Lung (tissue), 12 donors: ENCODE measurements around the gene GAS6. TPM values are rescaled to one million over a fixed set of nuclear protein-coding genes. Genes with fewer than 3 reads are reported as not detected.

Experiments used
- ATAC-seq: fragments of 200-7000 bp; cut with Tn5 transposase; one replicate; pipeline ENCODE4 v1.9.1; 2020; ENCODE audit warnings: moderate number of reproducible peaks; ENCODE audit not compliant: insufficient read depth, low FRiP score
- DNase-seq, 3 donors: peaks; one replicate each; pipeline ENCODE4 v3.0.0-alpha.2; 2013 to 2017
- H3K27ac ChIP-seq, 2 donors: one replicate each; pipeline ENCODE4 v1.5.1; 2013; ENCODE audit warnings: mild to moderate bottlenecking in 2 of 2, moderate library complexity in 2 of 2, control low read depth in 1 of 2, inconsistent platforms in 1 of 2, low read depth in 1 of 2, low read length in 1 of 2
- H3K27me3 ChIP-seq, 3 donors: one replicate each; pipeline ENCODE4 v1.5.1; 2013; ENCODE audit warnings: low read length in 2 of 3; ENCODE audit not compliant: control insufficient read depth in 3 of 3, insufficient read depth in 3 of 3
- H3K36me3 ChIP-seq, 4 donors: one replicate each; pipeline ENCODE4 v1.5.1; 2013; ENCODE audit warnings: low read length in 4 of 4, mild to moderate bottlenecking in 1 of 4, moderate library complexity in 1 of 4; ENCODE audit not compliant: control insufficient read depth in 4 of 4, insufficient read depth in 4 of 4
- H3K4me1 ChIP-seq, 5 donors: one replicate each; pipeline ENCODE4 v1.5.1; 2013; ENCODE audit warnings: low read length in 5 of 5, mild to moderate bottlenecking in 2 of 5, moderate library complexity in 1 of 5; ENCODE audit not compliant: control insufficient read depth in 5 of 5, insufficient read depth in 5 of 5
- H3K4me3 ChIP-seq: one replicate; pipeline ENCODE4 v1.5.1; 2013; ENCODE audit warnings: mild to moderate bottlenecking, control low read depth, moderate library complexity
- H3K9ac ChIP-seq, 2 donors: one replicate each; pipeline ENCODE4 v1.5.1; 2013; ENCODE audit warnings: low read length in 2 of 2, control low read depth in 1 of 2; ENCODE audit not compliant: insufficient read depth in 1 of 2
- H3K9me3 ChIP-seq, 4 donors: one replicate each; pipeline ENCODE4 v1.5.1; 2013; ENCODE audit warnings: low read length in 3 of 4, mild to moderate bottlenecking in 1 of 4, moderate library complexity in 1 of 4; ENCODE audit not compliant: control insufficient read depth in 4 of 4, insufficient read depth in 3 of 4
- CTCF ChIP-seq: IDR thresholded peaks from 2 replicates; pipeline ENCODE4 v1.5.1; 2012; ENCODE audit warnings: mild to moderate bottlenecking; ENCODE audit errors: control extremely low read depth, extremely low read depth
- WGBS, 2 donors: extraction: QIAGEN DNeasy Blood & Tissue Kit; methylation state at CpG; one replicate each; pipeline ENCODE4 v1.1.7; 2013; 5-methylcytosine and 5-hydroxymethylcytosine counted together
- polyA plus RNA-seq, 2 donors: library from polyadenylated mRNA; stranded (reverse); fragments of 200-250 nt; gene quantifications; one replicate each; pipeline ENCODE4 v1.2.1, GENCODE V29; 2013
- total RNA-seq, 2 donors: library from RNA; depleted of rRNA in 1 of 2; stranded (reverse); fragments of >200 nt in 1 of 2; gene quantifications; one replicate each; pipeline ENCODE4 v1.2.1, GENCODE V29; 2014 to 2021
- donor health status: control.
- donor health status: control.
- donor health status: Bipolar disorder and iron deficiency.
- donor health status: healthy.
- donor health status: DM: yes; HTN: yes; CAD: no.

Gene GAS6
- total and polyA plus RNA-seq, 4 donors, result 61.8 to 107 (median 76.1) TPM

GRCh38 chr13:113804017-113804702 is 59.7 kb downstream of the GAS6 start:
- H3K9ac ChIP-seq, result no peak overlapping the region
- H3K27ac ChIP-seq, result no peak overlapping the region
- 91 to 92% methylated on average over 32 to 34 of the region's 34 CpGs for WGBS, 2 donors
- peaks cover 0 to 9% (median 0%) of the 10 kb centered on the region in 4 donors for H3K9me3 ChIP-seq
- H3K4me3 ChIP-seq, result no peak overlapping the region
- TF ChIP-seq CTCF, result no peak
- ATAC-seq (no peak), DNase-seq (no peak)
- H3K27me3 ChIP-seq, result no peaks in the 10 kb centered on the region
- H3K4me1 ChIP-seq, result peaks cover 0 to 5% (median 4%) of the 10 kb centered on the region in 5 donors
- peaks cover 0 to 1% (median 0%) of the 10 kb centered on the region in 4 donors for H3K36me3 ChIP-seq

GRCh38 chr13:113803409-113804016 is 60.4 kb downstream of the GAS6 start:
- DNase-seq, result no peak
- 78 to 88% methylated on average over 32 of the region's 32 CpGs for WGBS, 2 donors
- Histone ChIP-seq H3K4me3 (no peak overlapping the region), H3K4me1 (peaks cover 0 to 5% (median 4%) of the 10 kb centered on the region in 5 donors), H3K9me3 (peaks cover 0 to 5% (median 0%) of the 10 kb centered on the region in 4 donors), H3K27ac (no peak overlapping the region), H3K36me3 (peaks cover 0 to 2% (median 0%) of the 10 kb centered on the region in 4 donors), H3K27me3 (no peaks in the 10 kb centered on the region), H3K9ac (no peak overlapping the region)
- no peak for TF ChIP-seq CTCF
- no peak for ATAC-seq

GRCh38 chr13:113802761-113803160 is 61.1 kb downstream of the GAS6 start:
- WGBS, 2 donors, result 55 to 63% methylated on average over 25 of the region's 25 CpGs
- H3K9ac ChIP-seq, result no peak overlapping the region
- no peak overlapping the region for H3K4me3 ChIP-seq
- peaks cover 0 to 2% (median 0%) of the 10 kb centered on the region in 4 donors for H3K36me3 ChIP-seq
- no peak for ATAC-seq
- H3K4me1 ChIP-seq, result peaks cover 0 to 5% (median 4%) of the 10 kb centered on the region in 5 donors
- no peaks in the 10 kb centered on the region for H3K27me3 ChIP-seq
- TF ChIP-seq CTCF, result no peak
- H3K9me3 ChIP-seq, result no peaks in the 10 kb centered on the region
- DNase-seq, result peak in 1 of 3 donors; percentile 29
- H3K27ac ChIP-seq, result no peak overlapping the region
